Daoy (cell line): ENCODE measurements around the gene SLC17A3. TPM values are rescaled to one million over a fixed set of nuclear protein-coding genes. Genes with fewer than 3 reads are reported as not detected.

Experiments used
- DNase-seq: peaks from one replicate; pipeline ENCODE4 v3.0.0-alpha.2; 2015; ENCODE audit warnings: low read depth
- total RNA-seq: library from RNA; depleted of rRNA; stranded (reverse); fragments of >200 nt; shearing (Covaris generic); gene quantifications from 2 replicates; pipeline ENCODE4 v1.2.3, GENCODE V29; 2014

Gene SLC17A3
- total RNA-seq, 1 experiment from 2014 or later = not detected

GRCh38 chr6:25889877-25890853 lies 16.1 kb upstream of the SLC17A3 start:
- peak; percentile 47 for DNase-seq

- DNase-seq = no peak
Observed at GRCh38 chr6:25888626-25889025, 14.6 kb upstream of the SLC17A3 start.

GRCh38 chr6:25886066-25886465 lies 12.0 kb upstream of the SLC17A3 start:
- DNase-seq = no peak

- DNase-seq = no peak
Observed at GRCh38 chr6:25883991-25884390, 9.9 kb upstream of the SLC17A3 start.

GRCh38 chr6:25883536-25883935 lies 9.5 kb upstream of the SLC17A3 start:
- DNase-seq = peak; percentile 24

DNA sequence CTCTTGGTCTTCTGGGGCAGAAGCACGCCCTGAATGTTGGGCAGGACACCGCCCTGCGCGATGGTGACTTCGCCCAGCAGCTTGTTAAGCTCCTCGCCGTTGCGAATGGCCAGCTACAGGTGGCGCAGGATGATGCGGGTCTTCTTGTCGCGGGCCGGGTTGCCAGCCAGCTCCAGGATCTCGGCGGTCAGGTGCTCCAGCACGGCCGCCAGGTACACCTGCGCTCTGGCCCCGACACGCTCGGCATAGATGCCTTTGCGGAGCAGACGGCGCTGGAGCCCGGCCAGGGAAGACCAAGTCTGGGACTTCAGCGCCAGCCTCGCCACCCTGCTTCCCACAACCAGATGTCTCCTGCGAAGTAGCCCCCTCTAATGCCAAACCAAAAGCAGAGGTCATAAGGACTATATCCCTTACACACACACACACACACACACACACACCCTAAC lies 8.0 kb upstream of the SLC17A3 start:
- no peak for DNase-seq

- DNase-seq = no peak
Observed at GRCh38 chr6:25880601-25881000, 6.6 kb upstream of the SLC17A3 start.

DNA sequence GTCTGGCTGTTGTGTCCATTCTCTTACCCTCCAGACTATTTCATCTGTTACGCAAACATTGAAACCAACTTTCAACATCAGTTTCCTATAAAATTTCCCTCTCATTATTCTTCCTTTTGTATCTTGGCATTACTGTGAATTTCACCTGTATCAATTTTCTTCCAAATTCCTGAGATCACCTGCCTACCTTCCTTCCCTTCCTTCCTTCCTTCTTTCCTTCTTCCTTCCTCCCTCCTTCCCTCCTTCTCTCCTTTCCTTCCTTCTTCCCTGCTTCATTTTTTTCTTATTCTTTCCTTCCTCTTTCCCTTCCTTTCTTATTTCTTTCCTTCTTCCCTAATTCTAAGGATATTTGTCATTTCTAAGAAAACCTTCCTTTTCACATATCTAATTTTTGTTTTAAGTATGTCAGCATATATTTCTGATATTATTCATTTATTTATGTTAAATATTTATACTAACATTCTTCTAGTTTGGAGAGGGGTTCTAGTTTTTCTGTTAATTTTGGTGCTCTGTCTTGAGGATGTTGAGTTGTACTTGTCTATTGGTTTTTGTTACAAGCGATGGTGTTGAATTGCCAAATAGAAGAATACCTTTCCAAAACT lies 4.8 kb upstream of the SLC17A3 start:
- no peak for DNase-seq

- DNase-seq = no peak
Observed at GRCh38 chr6:25875926-25876602, 2.0 kb upstream of the SLC17A3 start.

- DNase-seq = no peak
Observed at GRCh38 chr6:25875563-25875905, 1.5 kb upstream of the SLC17A3 start.

DNA sequence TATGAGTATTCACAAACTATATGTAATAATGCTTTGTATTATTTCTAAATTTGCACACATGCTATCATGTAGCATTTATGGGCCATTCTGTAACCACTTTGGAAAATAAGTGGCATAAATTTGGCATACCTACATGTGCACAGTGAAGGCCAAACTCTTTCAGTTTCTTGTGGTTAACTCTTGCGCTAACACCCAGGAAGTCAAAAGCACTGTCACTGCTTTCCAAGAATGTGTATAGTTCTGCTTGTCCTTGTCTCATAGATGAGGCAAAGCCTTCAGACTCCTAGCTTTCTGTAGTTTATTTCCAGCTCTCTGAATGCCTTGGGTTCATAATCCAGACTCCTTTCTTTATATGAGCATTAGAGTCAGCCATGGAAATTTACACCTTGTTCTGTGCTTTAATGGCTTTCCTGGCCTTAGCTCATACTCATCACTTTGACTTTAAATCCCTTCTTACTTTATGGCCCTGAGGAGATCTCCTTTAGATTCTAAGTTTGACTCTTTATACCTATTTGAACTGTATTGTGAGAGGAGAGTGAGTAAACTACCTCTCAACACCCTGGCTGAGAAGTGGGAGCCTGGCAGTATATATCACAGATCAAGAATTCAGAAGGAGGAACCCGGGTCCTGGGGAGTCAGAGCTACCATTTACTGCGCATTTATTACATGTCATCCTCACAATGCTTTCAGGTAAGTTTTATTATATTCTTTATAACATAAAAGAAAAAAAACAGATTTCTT lies 949 bp upstream of the SLC17A3 start:
- DNase-seq = no peak

DNA sequence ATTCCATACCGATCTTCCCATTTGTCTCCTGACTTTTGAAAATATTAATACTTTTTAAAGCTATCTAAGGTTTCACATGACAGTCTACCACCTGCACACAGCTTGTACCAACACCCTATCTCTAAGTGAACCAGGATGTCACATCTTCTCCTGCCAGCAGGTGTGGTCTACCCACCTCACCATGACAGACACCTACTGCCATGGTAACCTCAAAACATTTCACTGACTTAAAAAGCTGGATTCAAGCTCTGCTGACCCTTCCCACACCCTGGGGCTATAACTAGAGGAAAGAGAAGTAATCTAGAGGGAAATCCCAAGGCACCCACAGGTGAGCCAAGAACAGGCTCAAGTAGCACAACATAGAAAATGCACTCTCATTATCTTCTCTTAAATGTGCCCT lies 1.2 kb downstream of the SLC17A3 start:
- DNase-seq = no peak

GRCh38 chr6:25869840-25870239 lies 4.2 kb downstream of the SLC17A3 start:
- no peak for DNase-seq

DNA sequence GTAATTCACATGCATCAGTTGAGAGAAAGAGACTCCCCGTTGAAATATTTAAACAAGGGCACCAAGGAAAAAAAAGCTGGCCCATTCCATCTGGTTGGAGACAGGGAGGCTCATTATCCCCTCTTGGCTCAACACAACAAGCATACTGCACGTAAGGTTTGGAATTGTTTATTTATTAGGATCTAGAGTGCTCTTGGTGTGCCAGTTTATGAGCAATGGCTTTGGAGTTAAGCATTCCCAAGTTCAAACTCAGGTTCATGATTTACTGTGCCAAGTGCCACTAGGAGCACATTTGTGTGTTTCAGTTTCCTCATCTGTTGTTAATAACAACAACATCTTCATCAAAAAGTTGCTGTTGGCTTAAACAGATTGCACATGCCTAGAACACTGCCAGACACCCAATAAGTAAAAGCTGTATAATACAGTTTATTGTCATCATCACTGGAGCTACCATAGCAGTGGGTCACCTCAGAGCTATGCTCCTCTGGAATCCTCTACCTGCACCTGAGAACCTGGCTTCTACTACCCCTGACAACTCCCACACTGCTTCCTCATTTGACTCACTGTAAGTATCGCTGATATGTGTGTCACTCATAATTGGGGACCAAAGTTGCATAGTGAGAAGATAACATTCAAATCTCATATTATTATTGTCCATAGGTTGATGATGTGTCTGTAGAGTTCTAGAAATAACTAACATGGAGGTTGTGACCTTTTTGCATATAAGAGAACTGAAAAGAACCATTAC lies 5.4 kb downstream of the SLC17A3 start:
- no peak for DNase-seq

DNA sequence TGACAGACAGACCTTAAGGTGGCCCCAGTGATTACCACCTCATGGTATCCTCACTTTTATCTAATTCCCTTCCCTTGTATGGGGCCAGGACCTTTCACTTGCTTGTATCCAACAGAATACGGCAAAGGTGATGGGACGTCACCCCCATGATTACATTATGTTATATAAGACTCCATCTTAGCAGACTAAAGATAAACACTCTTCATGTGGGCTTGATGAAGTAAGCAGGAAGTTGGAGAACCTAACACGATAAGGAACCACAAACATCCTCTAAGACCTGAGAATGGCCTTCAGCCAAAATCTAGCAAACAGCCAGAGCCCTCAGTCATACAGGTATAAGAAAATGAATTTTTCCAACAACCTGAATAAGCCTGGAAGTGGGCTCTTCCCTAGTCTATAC lies 8.0 kb downstream of the SLC17A3 start:
- DNase-seq = peak; percentile 45

DNA sequence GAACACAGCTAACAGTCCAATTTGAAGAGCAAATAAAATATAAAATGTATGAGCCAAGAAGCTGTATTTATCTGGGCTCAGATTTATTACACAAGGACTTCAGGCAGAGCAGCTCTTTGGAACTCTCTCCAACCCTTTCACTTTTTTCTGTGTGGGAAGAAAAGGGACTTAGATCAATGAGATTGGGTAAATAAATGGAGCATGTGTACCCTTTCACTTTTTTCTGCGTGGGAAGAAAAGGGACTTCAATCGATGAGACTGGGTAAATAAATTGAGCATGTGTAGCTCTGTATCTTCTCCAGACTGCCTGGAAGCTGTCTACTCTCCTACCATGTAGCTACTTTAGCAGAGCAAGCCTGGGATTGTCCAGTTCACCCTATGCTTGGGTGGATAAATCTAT lies 10.7 kb downstream of the SLC17A3 start:
- DNase-seq = no peak

DNA sequence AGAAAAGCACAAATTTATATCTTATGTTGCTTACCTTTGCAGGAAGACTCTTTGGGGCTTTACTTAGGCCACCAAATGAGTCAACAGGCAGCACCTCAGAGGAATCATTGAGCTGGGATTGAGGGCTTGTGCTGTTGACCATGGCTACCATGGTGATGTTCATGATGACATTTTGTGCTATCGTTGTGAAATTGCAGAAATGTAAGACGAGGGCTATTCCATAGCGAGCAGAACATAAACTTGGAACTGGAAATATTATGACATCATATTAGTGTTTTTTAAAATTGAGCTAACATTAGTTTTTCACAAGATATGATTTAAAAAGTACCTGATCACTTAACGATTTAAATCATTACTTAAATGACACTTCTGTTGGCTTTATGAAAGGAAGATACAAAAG lies 11.8 kb downstream of the SLC17A3 start:
- DNase-seq = no peak

DNA sequence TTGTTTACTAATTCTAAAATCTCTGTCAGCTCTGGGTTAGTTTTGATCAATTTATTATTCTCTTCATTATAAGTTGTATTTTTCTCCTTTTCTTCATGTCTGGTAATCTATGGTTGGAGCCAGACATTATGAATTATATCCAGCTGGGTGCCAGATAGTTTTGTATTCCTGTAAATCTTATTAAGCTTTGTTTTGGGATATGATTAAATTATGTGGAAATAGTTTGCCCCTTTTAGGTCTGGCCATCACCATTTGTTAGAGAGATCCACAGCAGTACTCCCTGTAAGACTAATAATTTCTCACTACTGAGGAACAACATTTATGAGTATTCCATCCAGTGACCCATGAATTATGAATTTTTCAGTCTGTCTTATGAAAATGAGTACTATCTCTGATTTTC lies 21.3 kb downstream of the SLC17A3 start:
- no peak for DNase-seq

- no peak for DNase-seq
Observed at GRCh38 chr6:25851961-25852360, 22.1 kb downstream of the SLC17A3 start.

DNA sequence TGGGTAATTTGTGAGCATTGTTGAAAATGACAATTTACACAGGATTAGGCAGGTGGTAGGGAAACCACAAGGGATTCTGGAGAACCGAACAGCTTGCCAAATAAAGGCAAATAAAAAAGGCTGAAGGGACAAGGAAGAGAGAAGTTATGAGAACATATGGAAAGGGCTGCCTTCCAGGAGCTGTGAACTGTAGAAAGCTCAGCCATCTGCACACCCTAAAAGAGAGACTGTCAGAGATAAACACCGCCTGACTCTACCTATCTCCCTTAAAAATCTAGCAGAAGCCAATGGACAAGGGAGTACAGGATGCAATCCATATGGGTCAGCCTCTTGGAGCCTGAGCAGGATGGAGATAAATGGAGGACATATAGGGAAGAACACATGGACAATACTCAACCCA lies 29.5 kb downstream of the SLC17A3 start:
- DNase-seq = no peak

- DNase-seq = no peak
Observed at GRCh38 chr6:25842526-25842925, 31.5 kb downstream of the SLC17A3 start.
